Tibial nerve (tissue), 4 donors: Measurements from ENCODE around the gene SMIM23.

Source experiments
- CTCF ChIP-seq, 5 experiments: fragments of 200-600 bp in 3 of 5; fragments of 450-650 bp in 2 of 5; sonication (generic) in 3 of 5; IDR thresholded peaks; one replicate each; pipeline ENCODE4 v1.5.1; 2016 to 2019; ENCODE audit warnings: antibody characterized with exemption in 5 of 5, mild to moderate bottlenecking in 3 of 5, moderate library complexity in 2 of 5
- EP300 ChIP-seq, 2 donors: sonication (generic); formaldehyde crosslinking; IDR thresholded peaks; one replicate each; pipeline ENCODE4 v1.6.1; 2017; ENCODE audit warnings: antibody characterized with exemption in 2 of 2, mild to moderate bottlenecking in 1 of 2
- POLR2A ChIP-seq, 2 donors: fragments of 450-650 bp; IDR thresholded peaks; one replicate each; pipeline ENCODE4 v1.6.1; 2017; ENCODE audit warnings: antibody characterized with exemption in 2 of 2, mild to moderate bottlenecking in 2 of 2, moderate library complexity in 2 of 2

GRCh38 chr5:171840066-171840465 lies 54.4 kb downstream of the SMIM23 start:
- no peak for TF ChIP-seq CTCF (IDR thresholded peaks at IDR 0.05)
- no peak for TF ChIP-seq EP300 (IDR thresholded peaks at IDR 0.05)
- TF ChIP-seq POLR2A (IDR thresholded peaks at IDR 0.05) = no peak
